ENCODE results near the gene ATG10.

DNA sequence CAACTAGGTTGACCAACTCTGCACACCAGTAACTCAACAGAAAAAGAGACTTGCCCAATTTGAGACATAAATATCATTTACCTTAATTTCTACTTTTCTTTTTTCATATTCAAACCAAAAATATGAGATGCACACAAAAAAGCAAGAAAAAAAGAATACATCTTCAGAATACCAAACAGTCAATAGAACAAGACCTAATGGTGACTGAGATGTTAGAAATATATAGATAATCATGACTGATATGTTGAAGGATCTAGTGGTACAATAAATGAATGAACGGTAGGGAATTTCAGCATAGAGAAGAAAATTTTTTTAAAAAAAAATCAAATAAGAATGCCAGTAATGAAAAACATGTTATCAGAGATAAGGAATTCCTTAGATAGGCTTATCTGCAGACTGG lies 29.1 kb upstream of the ATG10 start:
- TF ChIP-seq TAF1 (IDR thresholded peaks at IDR 0.05; ENCODE audit: borderline replicate concordance, insufficient read depth, low read length) (no peak), REST (IDR thresholded peaks at IDR 0.05; ENCODE audit: insufficient read depth in 1 of 2, low read depth in 2 of 2, low read length in 2 of 2) (no peak), POLR2AphosphoS5 (IDR thresholded peaks at IDR 0.05; ENCODE audit: low read depth, low read length) (no peak), SIN3A (IDR thresholded peaks at IDR 0.05; ENCODE audit: borderline replicate concordance, insufficient read depth, low read length) (no peak), FOXP2 (optimal IDR thresholded peaks at IDR 0.05; ENCODE audit: borderline replicate concordance, extremely low read depth, extremely low read length, insufficient read depth) (no peak)
